Activated CD8-positive, alpha-beta memory T cell treated with anti-CD3 and anti-CD28 coated beads, Interleukin-2, amount 50 U/mL, for 4 hours (primary cell): ENCODE measurements around the gene LPP.

ENCODE experiments used
- DNase-seq: peaks from one replicate; pipeline ENCODE4 v3.0.0-alpha.2; 2020

LPP gene

DNA sequence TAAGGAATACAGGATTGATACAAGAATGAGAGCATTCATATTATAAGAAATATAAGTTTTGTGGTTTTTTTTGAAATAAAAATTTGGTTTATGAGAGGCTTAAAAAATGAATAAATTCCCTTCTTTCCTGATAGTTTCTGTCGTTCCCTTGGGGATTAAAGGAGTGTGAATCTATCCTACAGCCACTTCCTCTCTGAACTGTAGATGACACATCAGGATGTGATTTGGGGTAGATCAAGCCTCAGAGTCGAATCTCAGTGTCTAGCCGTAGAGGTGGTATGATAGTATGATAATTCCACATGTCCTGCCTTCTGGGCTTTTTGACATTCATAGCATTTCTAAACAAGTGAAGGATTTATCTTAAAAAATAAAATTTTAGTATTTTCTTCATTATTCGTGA is 343.1 kb downstream of the LPP start:
- no peak for DNase-seq

DNA sequence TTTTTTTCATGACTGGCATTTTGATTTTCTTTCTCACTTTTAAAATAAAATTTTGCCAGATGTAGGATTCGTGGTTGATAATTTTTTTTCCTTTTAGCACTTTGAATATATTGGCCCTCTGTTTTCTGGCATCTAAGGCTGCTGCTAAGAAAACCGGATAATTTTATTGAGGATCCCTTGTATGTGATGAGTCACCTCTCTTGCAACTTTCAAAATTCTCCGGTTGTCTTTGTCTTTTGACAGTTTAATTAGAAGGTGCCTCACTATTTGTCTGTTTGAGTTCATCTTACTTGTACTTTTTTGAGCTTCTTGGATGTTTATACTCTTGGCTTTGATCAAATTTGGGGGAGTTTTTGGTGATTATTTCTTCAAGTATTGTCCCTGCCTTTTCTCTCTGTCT is 349.7 kb downstream of the LPP start:
- no peak for DNase-seq

DNA sequence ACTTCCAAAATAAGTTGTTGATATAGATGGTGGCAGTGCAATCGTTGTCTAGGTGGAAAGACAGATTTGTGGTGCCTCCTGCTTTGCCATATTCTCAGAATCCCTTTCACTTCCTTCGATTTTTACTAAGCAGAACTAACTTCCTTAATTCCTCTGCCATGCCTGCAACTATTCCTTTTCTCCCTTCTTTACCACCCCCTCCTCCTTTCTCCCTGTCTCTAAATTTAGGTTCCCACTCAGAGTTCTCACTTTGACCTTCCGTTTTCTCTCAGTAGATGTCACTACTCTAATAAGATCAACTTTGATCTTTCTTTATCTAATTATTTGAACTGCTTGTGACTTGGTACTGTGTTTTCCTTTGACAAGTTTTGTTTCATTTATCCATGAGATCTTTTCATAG is 351.2 kb downstream of the LPP start:
- no peak for DNase-seq

DNA sequence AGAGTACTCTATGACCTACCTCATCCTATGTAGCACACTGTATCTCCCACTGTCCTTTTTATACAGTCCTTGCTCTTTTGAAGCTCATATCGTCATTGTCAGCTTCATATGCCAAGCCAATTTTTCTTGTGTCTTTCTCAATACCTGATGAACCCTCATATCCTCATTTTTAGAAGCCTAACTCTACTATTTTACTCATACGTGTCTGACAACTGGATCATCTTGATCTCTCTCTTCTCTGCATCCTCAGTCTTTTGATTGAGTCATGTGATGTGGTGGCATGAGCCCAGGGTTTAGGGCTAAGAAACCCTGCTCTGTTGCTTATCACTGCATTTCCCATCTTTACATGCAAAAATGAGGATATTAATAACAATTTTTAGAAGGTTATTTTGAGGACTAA is 352.0 kb downstream of the LPP start:
- DNase-seq = no peak

DNA sequence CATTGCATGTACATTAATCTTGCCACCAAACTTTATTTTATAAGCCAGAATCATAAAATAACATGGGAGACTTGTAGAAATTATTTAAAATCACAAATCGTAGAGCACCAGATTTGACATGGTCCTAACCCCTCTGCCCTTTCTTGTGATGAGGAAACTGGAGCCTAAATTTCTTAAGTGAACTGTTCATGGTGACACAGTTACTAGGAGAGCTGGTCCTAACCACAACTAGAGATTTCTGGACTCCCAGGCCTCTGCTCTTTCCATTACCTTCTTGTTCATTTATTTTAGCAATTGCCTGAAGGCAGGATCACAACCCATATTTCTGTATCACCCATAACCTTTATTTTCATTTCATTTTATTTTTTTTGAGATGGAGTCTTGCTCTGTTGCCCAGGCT is 352.5 kb downstream of the LPP start:
- no peak for DNase-seq

DNA sequence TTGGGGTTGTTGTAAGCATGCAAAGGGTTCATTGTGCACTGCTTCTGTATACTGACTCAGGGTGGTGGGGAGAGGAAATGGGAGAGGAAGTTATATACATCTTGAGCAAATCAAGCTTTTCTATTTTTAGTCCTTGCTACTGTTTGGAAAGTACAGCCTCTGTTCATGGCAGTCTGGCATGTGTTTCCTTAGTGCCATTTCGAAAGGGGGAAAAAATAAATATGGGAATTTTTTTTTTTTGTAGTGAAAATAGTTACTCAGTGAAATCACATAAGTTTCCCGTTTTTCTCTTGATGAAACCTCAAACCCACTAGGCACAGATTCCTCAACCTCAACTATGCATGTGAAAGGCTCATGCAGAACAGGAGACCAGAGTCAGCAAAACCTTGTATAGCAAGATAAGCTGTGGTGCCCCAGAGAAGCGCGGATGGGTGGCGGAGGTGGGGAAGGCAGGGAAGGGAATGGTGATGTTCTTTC is 353.3 kb downstream of the LPP start:
- DNase-seq = no peak

DNA sequence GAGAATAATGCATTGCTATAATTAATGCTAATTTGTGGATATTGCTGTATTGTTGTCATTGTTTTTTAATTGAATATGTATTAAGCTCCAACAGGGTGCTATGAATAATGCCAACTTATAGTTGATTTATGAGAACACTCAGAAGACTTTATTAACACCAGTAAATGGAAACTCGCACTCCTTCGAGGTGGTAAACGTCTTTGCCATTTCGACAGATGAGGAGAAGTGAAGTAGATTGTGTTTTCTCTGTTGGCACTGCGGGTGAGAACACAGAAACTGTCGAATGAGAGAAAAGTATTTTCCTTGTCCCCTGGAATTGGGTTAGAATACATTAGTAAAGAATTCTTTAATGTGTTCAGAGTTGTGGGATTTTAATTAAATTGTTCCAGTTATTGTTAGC is 354.5 kb downstream of the LPP start:
- no peak for DNase-seq

DNA sequence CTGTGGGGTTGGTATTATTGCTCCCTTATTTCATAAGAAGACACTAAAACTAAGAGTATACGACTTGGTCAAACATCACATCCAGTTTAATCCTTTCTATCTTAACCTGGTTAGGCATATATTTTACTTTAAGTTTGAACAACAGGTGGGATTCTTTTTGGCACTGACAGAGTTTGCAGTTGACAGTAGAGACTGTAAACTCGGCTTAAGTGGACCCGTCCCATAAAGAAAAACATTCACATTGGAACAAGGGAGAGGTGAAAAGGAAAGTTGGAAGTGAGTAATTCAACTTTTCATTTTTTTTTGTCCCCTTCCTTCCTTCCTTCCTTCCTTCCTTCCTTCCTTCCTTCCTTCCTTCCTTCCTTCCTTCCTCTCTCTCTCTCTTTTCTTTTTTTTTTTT is 355.4 kb downstream of the LPP start:
- no peak for DNase-seq

DNA sequence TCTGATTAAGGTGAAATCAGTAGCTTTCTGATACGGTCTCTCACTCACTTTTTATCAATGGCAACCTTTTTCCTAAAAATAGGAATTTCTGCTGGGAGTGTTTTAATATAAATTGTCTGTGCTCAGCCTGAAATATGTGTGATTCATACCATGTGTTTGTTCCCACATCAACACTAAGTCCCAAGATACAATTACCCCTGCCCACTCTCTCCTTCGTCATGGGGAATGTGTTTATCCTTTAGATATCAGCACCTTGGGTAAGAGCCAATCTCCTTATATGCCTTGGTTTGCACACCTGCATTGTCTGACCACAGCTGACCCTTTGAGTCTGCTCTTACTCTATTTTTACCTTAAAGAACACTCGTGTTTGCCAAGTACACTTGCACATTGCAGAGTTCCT is 356.4 kb downstream of the LPP start:
- no peak for DNase-seq

DNA sequence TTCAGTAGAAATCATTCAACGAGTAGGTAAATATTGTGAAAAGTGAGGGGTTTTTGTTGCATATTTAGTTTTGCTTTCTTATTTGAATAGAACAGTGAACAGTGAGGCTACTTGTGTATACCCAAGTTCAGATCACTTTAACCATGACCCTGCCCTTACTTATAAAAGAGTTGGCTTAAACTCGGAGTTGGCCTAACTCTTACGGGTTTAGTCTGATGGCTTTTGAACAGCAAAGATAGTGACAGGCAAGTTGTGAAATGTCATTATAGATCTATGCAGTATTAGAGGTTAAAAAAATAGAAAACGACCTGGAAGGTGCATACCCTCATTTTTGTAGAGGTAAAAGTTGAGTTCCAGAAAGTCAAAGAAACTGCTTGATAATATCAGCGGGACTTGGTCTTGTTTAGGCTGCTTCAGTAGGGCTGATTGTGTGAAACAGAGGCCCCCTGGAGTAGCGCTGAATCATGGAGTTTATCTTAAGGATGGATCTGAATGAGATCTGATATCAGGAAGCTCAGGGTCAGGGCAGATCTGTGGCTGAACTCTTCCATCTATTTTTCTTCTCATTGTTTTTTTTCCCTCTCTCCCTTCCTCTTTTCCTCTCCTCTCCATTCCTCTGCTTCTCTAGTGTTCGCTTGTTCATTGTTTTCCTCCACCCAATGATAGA is 359.8 kb downstream of the LPP start:
- no peak for DNase-seq

DNA sequence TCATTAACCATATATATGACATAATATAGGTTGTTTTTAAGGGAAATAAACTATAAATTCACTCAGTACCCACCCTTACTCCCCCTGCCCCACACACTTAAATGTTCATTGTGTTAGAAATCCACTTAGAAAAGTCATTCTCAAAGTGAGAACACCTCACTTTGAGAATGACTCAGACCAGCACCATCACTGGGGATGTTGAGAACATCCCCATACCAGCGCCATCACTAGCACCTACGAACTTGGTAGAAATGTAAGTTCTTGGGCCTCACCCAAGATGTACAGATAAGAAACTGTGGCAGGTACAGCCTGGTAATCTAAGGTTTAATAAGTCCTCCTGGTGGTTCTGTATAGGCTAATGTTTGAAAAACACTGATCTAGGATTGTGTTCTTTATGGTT is 362.6 kb downstream of the LPP start:
- DNase-seq = no peak

DNA sequence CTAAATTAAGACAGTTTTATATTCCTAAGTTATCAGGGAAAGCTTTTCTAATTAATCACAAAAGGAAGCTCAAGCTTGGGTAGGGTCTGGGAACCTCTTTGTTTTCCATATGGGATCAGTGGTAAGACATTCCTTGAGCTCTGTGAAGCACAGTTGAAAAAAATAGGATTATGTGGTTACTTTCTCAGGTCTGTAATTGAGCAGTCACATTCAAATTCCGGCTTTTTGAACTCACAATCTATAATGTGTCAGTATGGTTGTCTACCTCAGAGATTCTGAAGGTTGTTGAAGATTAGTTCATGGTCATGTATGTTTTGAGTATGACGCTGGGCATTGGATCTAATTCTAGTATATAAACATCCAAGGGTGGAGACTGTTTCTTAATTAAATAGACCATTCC is 364.5 kb downstream of the LPP start:
- DNase-seq = no peak

DNA sequence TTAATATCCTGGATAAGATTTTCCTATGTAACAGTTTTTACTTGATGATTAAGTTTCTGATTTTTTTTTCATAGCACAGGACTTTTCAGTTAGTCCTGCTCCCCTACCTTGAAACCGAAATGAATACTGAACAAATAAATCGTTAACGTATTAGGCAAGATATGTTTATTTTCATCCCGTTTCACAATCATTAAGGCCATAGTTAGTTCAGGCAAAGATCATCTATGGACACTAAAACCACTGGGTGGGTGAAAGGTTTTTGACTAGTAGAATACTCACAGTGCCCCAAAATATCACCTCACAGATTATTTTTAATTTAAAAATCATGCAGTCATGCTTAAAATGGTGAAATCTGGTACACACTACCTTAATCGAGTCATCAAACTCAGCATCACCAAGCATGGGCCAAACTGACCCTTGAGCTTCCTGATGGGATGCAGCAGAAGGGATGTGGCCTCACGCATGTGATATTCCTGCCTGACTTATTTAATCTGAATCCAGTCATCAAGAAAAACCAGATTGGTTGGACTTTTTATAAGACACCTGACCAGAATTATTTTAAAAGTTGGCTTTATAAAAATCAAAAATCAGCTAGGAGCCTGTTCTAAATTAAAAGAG is 365.0 kb downstream of the LPP start:
- DNase-seq = no peak

DNA sequence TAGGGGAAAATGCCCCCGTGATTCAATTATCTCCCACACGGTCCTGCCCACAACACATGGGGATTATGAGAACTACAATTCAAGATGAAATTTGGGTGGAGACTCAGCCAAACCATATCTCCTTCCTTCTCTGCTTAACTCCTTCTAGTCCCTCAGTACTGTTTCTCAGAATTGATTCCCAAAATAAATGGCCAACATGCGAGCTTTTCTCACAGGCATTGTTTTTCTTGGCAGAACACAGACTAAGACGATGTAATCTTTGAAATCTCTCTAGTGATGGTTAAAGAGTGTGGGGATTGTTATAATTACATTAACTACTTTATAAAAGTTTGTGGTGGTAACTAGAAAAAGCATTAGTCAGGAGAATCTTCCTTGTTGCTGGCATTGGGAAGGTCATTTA is 366.5 kb downstream of the LPP start:
- no peak for DNase-seq

DNA sequence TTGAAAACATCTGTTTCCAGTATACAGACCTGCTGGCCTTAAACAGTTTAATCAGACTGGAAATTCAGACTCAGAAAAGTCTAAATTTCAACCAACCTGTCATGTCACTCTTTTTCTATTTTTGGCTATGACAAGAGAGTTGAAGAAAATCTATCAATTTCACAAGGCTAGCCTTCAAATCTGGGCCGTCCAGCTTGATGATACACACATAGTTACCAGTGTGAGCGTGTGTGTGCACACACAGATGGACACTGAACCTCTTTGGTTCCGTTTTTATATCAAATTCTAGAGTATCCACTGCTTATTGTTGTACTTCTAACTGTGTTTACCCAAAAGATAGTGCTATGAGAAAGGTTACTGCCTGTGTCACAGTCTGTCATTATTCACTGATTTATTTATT is 368.2 kb downstream of the LPP start:
- DNase-seq = no peak

DNA sequence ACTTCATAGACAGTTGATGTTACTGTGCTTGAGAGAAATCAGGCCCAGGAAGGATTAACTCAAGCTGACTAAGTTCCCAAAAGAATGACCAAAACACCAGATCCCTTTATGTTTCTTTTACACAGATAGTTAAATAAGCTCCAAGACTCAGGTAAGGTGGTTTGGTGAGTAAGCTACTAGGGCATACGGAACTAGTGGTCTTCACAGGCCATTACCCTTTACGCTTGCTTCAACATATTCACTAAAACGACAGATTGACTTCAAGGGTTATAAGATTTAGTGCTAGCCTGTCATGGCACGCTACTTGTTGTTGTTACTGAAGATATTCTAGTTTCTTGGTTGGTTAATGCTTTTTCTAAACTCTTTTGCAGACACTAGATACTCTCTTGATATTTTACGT is 369.3 kb downstream of the LPP start:
- DNase-seq = no peak

DNA sequence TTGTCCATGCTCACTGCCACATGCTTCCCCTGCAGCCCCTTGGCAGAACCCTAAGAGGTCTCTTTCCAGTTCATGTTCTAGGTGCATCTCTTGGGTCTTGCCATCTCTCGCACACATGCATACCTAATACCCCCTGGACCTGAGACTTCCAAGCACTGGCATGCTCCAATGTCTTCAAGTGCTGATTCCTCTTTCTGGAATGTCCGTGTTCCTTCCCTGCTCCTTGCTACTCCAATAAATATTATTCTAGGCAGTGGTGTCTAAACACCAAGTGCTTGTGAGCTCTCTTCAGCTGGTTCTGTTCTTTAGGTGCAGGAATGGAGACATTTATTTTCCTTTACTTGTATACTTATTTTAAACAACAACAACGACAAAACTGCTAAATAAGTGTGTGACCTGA is 370.1 kb downstream of the LPP start:
- DNase-seq = no peak

DNA sequence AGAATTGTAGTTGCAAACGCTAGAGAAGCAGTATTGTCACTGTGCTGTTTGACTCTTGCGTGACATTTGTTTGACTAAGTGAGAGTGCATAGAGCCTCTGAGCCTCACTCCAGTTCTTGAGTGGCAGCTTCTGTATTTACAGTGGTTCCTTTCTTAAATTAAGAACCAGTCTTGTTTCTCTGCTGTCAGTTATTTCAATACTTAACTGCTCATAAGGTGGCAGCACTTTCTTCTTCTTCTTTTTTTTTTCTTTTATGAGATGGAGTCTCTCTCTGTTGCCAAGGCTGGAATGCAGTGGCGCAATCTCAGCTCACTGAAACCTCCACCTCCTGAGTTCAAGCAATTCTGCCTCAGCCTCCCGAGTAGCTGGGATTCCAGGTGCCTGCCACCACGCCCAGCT is 372.1 kb downstream of the LPP start:
- DNase-seq = no peak

DNA sequence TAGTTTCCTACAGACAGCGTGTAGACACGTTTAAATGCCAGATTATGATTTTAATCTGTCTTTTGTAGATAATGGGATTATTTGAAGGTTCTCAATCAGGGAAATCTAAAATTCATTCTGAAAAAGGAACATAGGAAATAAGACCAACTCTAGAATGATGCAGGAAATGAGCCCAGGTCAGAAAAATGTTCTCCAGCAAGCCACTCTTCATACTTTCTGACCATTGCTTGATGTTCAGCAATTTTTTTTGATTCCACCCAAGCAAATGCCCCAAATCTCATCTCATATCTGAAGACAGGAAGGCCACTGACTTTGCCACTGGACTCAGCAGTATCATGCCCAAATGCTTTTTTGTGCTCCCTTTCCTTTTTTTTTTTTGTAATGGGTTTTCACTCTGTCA is 373.4 kb downstream of the LPP start:
- no peak for DNase-seq

DNA sequence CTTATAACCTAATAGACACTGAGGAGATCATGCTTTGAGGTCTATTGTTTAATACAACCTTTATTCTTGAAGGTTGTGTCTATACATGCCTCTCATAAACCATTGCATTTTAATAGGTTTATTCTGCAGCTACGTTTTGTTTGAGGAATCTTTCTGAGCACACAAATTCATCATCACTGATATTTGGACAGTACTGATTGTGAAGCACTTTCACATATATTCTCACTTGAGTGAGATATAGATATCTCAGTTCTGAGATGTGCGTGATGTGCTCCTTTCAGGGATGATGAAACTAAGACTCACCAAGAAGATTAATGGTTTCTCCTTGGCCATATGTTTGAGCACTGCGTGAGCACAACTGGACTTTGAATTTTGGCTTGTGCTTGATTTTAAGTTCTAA is 374.4 kb downstream of the LPP start:
- no peak for DNase-seq

DNA sequence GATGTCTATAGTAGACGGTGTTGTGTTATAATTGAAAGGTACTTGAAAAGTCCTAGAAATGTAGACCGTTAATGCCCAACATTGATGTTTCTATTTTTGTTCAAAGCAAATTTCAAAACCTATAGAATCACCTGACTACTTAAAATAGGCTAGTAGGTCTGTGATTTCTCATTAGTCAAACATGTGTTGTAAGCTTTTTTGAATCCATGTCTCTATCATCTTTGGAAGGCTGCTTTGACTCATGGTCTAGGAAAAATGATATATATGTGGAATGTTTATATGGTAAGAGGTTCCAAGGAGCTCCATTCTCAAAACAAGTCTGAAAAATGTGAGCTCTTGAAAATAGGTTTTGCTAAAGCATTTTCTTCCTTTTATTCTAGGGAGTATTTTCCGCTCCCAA is 375.3 kb downstream of the LPP start:
- DNase-seq = no peak

DNA sequence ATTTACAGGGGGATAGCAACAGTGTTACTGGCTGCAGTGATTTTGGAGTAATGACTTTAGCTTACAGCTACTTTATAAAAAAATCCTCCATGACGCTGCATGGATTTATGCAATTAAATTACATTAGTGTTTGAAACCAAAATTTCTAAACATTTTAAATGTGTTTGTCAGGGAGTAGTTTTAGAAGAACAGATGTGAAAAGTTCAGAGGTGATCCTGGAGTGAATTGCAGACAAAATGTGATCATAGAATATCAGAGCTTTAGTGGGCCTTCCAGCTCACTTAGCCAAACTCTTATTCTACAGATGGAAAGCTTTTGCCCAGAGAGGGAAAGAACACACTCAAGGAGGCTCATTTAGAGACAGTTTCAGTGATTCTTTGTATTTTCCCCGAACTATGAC is 376.3 kb downstream of the LPP start:
- no peak for DNase-seq

DNA sequence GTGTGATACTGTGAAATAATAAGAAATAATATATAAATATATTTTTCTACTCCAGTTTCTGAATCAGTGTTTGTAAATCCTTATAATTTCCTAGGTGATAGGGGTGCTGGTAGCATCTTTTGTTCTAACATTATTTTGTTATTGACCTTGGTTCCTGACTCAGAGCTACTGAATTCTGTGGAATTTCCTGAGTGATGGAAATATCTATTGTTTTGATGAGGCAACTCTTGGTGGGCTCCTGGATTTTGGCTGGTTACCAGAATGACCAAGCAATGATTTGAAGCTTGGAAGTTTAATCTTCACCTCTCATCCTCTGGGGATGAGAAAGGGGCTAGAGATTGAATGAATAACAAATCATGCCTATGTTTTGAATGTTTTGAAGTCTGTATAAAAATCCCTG is 377.3 kb downstream of the LPP start:
- DNase-seq = no peak

DNA sequence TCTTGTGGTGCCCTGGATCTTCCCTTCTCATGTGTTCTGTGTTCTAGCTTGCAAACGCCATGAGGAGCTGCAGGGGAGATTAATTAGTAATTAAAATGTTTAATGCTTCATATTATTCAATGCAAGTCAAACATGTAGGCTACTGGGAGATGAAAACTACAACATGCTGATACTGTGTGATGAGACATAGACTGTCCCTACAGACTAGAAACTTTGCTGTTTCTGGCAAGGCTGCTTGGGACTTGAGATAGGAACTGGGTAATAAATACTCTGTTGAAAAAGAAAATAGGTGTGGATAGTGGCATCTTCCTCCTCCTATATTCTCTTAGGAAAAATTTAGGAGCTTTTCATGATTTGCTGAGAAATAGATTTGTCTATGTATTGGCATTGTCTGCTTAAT is 379.2 kb downstream of the LPP start:
- no peak for DNase-seq

DNA sequence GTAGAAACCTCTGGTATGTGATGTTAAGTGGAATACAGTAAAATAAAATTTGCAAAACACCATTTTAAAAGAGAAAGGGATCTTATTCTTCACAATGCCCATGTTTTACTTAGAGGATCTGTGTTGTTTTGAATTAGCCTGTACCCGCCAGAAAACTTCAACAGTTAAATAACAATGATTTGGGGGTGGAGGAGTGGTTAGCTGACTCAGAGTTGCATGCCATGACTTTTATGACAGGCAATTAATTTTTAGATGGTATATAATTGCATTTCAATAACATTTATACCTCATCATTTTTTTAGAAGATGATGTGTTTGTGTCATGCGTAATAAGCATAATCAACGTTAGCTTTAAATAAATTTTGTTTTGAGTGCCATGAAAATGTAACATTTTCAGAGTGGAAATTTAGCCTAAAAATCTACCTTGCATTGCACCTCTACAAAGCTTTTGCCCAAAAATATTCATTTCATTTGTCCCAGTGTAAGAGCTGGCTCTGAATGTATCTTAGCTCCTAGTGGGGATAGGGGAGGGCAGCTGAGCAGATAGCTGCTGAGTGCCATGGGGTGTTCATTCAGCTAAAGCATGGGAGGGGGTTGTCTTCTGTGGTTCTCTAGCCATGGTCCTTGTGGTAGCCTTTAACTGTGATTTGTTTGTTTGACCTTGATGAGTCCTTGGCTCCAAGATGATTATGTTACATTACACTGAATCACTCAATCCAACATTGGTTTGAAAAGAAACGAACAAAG is 379.8 kb downstream of the LPP start:
- DNase-seq = no peak
